SK-N-SH treated with all-trans-retinoic acid at 6 μM for 48 hours (cell line): ENCODE measurements around the gene EIF3B.

Experiments used
- ARNTL ChIP-seq: fragments of 450-650 bp; formaldehyde crosslinking; IDR thresholded peaks from 2 replicates; pipeline ENCODE4 v1.5.0; 2020; ENCODE audit warnings: low read depth, mild to moderate bottlenecking, moderate library complexity, borderline replicate concordance
- BACH2 ChIP-seq: fragments of 250-450 bp; sonication (Bioruptor Pico); IDR thresholded peaks from 2 replicates; pipeline ENCODE4 v1.9.0; 2021; ENCODE audit warnings: mild to moderate bottlenecking, borderline replicate concordance
- ESRRG ChIP-seq: fragments of 250-450 bp; sonication (Bioruptor Pico); IDR thresholded peaks from 2 replicates; pipeline ENCODE4 v1.6.1; 2021; ENCODE audit warnings: mild to moderate bottlenecking
- GLIS3 ChIP-seq: fragments of 250-450 bp; sonication (Bioruptor Pico); IDR thresholded peaks from 2 replicates; pipeline ENCODE4 v1.5.0; 2020; ENCODE audit warnings: mild to moderate bottlenecking, moderate library complexity
- PPARA ChIP-seq: fragments of 250-450 bp; sonication (Bioruptor Pico); IDR thresholded peaks from 2 replicates; pipeline ENCODE4 v1.5.0; 2020; ENCODE audit warnings: mild to moderate bottlenecking, borderline replicate concordance
- SNAI2 ChIP-seq: fragments of 250-450 bp; sonication (Bioruptor Pico); IDR thresholded peaks from 2 replicates; pipeline ENCODE4 v1.5.0; 2020; ENCODE audit warnings: mild to moderate bottlenecking, moderate library complexity
- TOX ChIP-seq: fragments of 250-450 bp; sonication (Bioruptor Pico); IDR thresholded peaks from 2 replicates; pipeline ENCODE4 v1.8.0; 2021; ENCODE audit warnings: mild to moderate bottlenecking, moderate library complexity, borderline replicate concordance
- ZFP3 ChIP-seq: fragments of 250-450 bp; sonication (Bioruptor Pico); IDR thresholded peaks from 2 replicates; pipeline ENCODE4 v1.5.0; 2020; ENCODE audit warnings: mild to moderate bottlenecking, moderate library complexity
- ZNF70 ChIP-seq: fragments of 450-650 bp; formaldehyde crosslinking; IDR thresholded peaks from 2 replicates; pipeline ENCODE4 v1.5.0; 2020; ENCODE audit warnings: mild to moderate bottlenecking, moderate library complexity
- TF ChIP-seq, protein P1 (sequence below): fragments of 250-450 bp; sonication (Bioruptor Pico); IDR thresholded peaks from 2 replicates; pipeline ENCODE4 v1.5.1; 2020; ENCODE audit warnings: low read depth, mild to moderate bottlenecking, moderate library complexity
- TF ChIP-seq, protein P2 (sequence below): fragments of 250-450 bp; sonication (Bioruptor Pico); IDR thresholded peaks from 2 replicates; pipeline ENCODE4 v1.8.0; 2020; ENCODE audit warnings: mild to moderate bottlenecking, moderate library complexity, borderline replicate concordance

DNA sequence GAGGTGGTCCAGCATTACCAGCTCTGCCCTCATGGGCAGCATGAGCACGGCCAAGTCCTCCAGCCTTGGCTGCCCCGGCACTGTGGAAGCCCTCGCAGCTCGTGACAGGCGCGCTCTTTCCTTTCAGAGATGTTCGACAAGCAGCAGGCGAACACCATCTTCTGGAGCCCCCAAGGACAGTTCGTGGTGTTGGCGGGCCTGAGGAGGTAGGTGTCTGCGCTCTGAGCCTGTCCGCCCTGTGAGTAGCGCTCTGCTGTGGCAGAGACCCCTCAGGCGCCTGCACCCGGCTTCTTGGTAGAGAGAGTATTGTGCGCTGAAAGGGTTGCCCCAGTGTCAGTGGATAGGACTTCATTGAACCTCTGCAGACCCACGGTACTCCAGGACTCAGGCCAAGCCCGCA, 19.8 kb downstream of the EIF3B start:
- TF ChIP-seq SNAI2 (CRISPR knock-in tag) (no peak), PPARA (no peak), ZFP3 (no peak), GLIS3 (CRISPR knock-in tag) (no peak), BACH2 (CRISPR knock-in tag) (no peak), ARNTL (CRISPR knock-in tag) (no peak), ZNF70 (CRISPR knock-in tag) (no peak), ESRRG (CRISPR knock-in tag) (no peak), TOX (CRISPR knock-in tag) (no peak)
- TF ChIP-seq, protein P1, sequence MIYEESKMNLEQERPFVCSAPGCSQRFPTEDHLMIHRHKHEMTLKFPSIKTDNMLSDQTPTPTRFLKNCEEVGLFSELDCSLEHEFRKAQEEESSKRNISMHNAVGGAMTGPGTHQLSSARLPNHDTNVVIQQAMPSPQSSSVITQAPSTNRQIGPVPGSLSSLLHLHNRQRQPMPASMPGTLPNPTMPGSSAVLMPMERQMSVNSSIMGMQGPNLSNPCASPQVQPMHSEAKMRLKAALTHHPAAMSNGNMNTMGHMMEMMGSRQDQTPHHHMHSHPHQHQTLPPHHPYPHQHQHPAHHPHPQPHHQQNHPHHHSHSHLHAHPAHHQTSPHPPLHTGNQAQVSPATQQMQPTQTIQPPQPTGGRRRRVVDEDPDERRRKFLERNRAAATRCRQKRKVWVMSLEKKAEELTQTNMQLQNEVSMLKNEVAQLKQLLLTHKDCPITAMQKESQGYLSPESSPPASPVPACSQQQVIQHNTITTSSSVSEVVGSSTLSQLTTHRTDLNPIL (CRISPR knock-in tag): no peak
- TF ChIP-seq, protein P2, sequence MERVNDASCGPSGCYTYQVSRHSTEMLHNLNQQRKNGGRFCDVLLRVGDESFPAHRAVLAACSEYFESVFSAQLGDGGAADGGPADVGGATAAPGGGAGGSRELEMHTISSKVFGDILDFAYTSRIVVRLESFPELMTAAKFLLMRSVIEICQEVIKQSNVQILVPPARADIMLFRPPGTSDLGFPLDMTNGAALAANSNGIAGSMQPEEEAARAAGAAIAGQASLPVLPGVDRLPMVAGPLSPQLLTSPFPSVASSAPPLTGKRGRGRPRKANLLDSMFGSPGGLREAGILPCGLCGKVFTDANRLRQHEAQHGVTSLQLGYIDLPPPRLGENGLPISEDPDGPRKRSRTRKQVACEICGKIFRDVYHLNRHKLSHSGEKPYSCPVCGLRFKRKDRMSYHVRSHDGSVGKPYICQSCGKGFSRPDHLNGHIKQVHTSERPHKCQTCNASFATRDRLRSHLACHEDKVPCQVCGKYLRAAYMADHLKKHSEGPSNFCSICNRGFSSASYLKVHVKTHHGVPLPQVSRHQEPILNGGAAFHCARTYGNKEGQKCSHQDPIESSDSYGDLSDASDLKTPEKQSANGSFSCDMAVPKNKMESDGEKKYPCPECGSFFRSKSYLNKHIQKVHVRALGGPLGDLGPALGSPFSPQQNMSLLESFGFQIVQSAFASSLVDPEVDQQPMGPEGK (CRISPR knock-in tag): no peak
